Heart left ventricle (tissue), 13 donors: ENCODE data around the gene SUGP2.

Experiments
- POLR2A ChIP-seq, 2 donors: fragments of 450-650 bp; IDR thresholded peaks; one replicate each; pipeline ENCODE4 v1.6.1; 2017; ENCODE audit warnings: antibody characterized with exemption in 2 of 2, mild to moderate bottlenecking in 2 of 2, moderate library complexity in 2 of 2
- TF ChIP-seq, protein P1 (sequence below), 12 donors: fragments of 200-600 bp; sonication (generic) in 4 of 12; IDR thresholded peaks; one replicate each; pipeline versions ENCODE4 v1.5.0 to v1.8.0; 2018 to 2022; ENCODE audit warnings: antibody characterized with exemption in 12 of 12, mild to moderate bottlenecking in 5 of 12
- donor health status: ischemic (EF 13 %, LVEDD 7.1; RV severe dilation, severe dysfunction).
- donor health status: DM: no; HTN: yes; CAD: no.
- donor health status: DM: no; HTN: no; CAD: no.
- donor health status: ischemic (EF 25% LVEDD 6.9; RV normal size, moderate dysfunction).
- donor health status: ischemic (EF 25% LVEDD 5.7; RV mildly dilated, moderate dysfunction).
- donor health status: ischemic (EF 35%, LVEDD 5.7; RV mildly dilated, moderate dysfunction).
- donor health status: nonischemic (EF 11% LVEDD 7.7; RV severe dilation, severe dysfunction).
- donor health status: DM: yes; HTN: yes; CAD: no.
- donor health status: PGD.
- donor health status: ischemic (EF 29% LVEDD 5.4; RV normal size, mild dysfunction).
- donor health status: nonischemic (EF 23%, LVEDD 6.1; RV moderate dilation, normal function).

DNA sequence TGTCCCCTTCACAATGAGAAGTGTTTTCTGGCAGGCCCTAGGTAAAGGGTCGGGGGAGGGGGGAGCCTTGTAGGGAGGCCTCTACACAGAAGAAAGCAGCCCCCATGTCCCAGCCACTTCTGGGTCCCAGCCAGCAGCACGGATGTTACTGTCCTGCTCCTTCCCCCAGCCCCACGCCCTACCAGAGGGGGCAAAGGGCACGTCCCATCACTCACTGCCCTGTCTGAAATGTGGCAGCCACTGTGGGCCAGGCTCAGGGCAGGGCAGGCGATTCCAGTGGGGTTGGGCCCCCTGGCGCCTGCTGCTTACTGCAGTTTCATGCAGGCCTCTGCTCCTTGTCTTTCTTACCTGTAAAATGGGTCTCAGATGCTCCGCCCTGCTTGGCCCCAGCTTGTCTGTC lies 24.4 kb upstream of the SUGP2 start:
- TF ChIP-seq, protein P1, sequence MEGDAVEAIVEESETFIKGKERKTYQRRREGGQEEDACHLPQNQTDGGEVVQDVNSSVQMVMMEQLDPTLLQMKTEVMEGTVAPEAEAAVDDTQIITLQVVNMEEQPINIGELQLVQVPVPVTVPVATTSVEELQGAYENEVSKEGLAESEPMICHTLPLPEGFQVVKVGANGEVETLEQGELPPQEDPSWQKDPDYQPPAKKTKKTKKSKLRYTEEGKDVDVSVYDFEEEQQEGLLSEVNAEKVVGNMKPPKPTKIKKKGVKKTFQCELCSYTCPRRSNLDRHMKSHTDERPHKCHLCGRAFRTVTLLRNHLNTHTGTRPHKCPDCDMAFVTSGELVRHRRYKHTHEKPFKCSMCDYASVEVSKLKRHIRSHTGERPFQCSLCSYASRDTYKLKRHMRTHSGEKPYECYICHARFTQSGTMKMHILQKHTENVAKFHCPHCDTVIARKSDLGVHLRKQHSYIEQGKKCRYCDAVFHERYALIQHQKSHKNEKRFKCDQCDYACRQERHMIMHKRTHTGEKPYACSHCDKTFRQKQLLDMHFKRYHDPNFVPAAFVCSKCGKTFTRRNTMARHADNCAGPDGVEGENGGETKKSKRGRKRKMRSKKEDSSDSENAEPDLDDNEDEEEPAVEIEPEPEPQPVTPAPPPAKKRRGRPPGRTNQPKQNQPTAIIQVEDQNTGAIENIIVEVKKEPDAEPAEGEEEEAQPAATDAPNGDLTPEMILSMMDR (IDR thresholded peaks at IDR 0.05): no peak
- TF ChIP-seq POLR2A (IDR thresholded peaks at IDR 0.05): no peak
